Calu3 (cell line): Measurements from ENCODE around the gene ZNF526. TPM values are rescaled to one million over a fixed set of nuclear protein-coding genes. Genes with fewer than 3 reads are reported as not detected.

Experiments used
- BruUV-seq: library from RNA; stranded (reverse); fragments of 400-500 nt; replicated peaks from 2 replicates; lab custom pipeline; 2021; lab: Mats Ljungman, UMichigan
- CTCF ChIA-PET: fragments of 300-600 bp; sonication (Branson Sonifier 250); formaldehyde crosslinking; loops from one replicate; lab custom pipeline; 2022; ENCODE audit warnings: antibody characterized with exemption; lab: Charles Lee
- DNase-seq: peaks from one replicate; pipeline ENCODE4 v3.0.0; 2022
- H3K27ac Mint-ChIP-seq: one replicate; pipeline ENCODE4 v1.8.0; 2022; ENCODE audit warnings: mixed read lengths; ENCODE audit not compliant: unreplicated experiment
- H3K27me3 Mint-ChIP-seq: one replicate; pipeline ENCODE4 v1.8.0; 2022; ENCODE audit warnings: mixed read lengths; ENCODE audit not compliant: unreplicated experiment
- H3K36me3 Mint-ChIP-seq: one replicate; pipeline ENCODE4 v1.8.0; 2022; ENCODE audit warnings: mild to moderate bottlenecking, moderate library complexity, mixed read lengths; ENCODE audit not compliant: insufficient read depth, unreplicated experiment
- H3K4me1 Mint-ChIP-seq: one replicate; pipeline ENCODE4 v1.8.0; 2022; ENCODE audit warnings: mild to moderate bottlenecking, low read depth, mixed read lengths; ENCODE audit not compliant: unreplicated experiment
- H3K4me3 Mint-ChIP-seq: one replicate; pipeline ENCODE4 v1.8.0; 2022; ENCODE audit warnings: mild to moderate bottlenecking, low read depth, moderate library complexity, mixed read lengths; ENCODE audit not compliant: unreplicated experiment
- H3K9me3 Mint-ChIP-seq: one replicate; pipeline ENCODE4 v1.8.0; 2022; ENCODE audit warnings: low read depth, mixed read lengths; ENCODE audit not compliant: unreplicated experiment
- CTCF ChIP-seq: fragments of 200-600 bp; IDR thresholded peaks from one replicate; pipeline ENCODE4 v1.8.0; 2022; ENCODE audit warnings: antibody characterized with exemption; ENCODE audit not compliant: unreplicated experiment
- intact Hi-C: fragments of 100-400 bp; cut with micrococcal nuclease; formaldehyde crosslinking; loops from one replicate; pipeline ENCODE4 v1.10.0; 2022; ENCODE audit not compliant: unreplicated experiment
- total RNA-seq: library from RNA; stranded (reverse); gene quantifications from 2 replicates; pipeline ENCODE4 v1.2.3, GENCODE V29; 2022

The ZNF526 gene
- total RNA-seq, 1 experiment from 2014 or later, result 25.4 TPM

GRCh38 chr19:42267644-42268141 is 47.6 kb downstream of the ZNF526 start:
- no peak for DNase-seq
- BruUV-seq, result TSS peak; percentile 89

GRCh38 chr19:42268142-42268703 is 48.1 kb downstream of the ZNF526 start:
- no peak overlapping the region for H3K4me3 Mint-ChIP-seq
- intact Hi-C loops, result no loop called here
- DNase-seq, result peak; percentile 100
- no TSS peak for BruUV-seq
- H3K4me1 Mint-ChIP-seq, result peaks cover 8% of the 10 kb centered on the region
- H3K27me3 Mint-ChIP-seq, result peaks cover under 1% of the 10 kb centered on the region
- H3K36me3 Mint-ChIP-seq, result peaks cover 12% of the 10 kb centered on the region
- CTCF ChIA-PET, result no interaction called here
- H3K9me3 Mint-ChIP-seq, result no peaks in the 10 kb centered on the region
- TF ChIP-seq CTCF, result no peak
- H3K27ac Mint-ChIP-seq, result no peak overlapping the region

More at GRCh38 chr19:42267644-42268141, 47.6 kb downstream of the ZNF526 start:
- Mint-ChIP-seq H3K4me3 (no peak overlapping the region), H3K4me1 (peaks cover 11% of the 10 kb centered on the region), H3K36me3 (peaks cover 8% of the 10 kb centered on the region), H3K27ac (no peak overlapping the region), H3K9me3 (no peaks in the 10 kb centered on the region), H3K27me3 (peaks cover 6% of the 10 kb centered on the region)
- intact Hi-C loops, result no loop called here
- TF ChIP-seq CTCF, result no peak
- CTCF ChIA-PET, result no interaction called here

DNA sequence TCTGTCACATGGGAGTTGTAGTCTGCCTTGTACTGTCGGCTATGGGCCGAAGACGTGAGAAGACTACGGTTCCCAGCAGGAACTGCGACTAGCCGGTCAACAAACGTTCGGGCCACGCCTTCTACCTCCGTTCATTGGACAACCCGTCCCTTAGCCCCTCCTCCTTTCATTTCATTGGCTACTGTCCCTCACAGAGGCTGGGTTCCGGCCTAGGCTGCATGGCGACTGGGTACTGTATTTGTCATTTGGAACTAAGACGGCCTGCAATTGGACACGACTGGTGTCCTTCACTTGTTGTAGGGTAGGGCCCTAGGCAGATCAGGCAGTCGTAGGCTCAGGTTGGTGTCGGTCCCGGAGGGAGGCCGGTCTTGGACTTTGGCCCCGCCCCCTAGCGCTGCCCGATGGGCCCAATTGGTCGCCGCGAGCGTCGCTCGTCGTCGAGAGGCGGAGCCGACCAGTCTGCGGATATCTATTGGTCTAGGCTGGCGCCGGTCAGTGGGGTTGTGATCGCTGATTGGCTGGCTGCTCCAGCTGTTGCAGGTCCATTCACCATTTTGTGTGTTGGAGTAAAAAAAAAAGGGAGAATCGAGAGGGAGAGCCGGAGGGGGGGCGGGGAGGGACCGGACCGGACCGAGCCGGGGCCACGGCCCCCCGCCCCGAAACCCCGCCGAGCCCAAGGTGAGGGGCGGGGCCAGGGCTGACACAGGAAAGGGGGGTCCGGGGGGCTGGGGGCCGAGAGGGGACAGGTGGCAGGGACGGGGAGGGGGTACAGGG is 48.8 kb downstream of the ZNF526 start, which contains the start of gene CIC:
Gene CIC (plus strand): TSS at position 549 of the 774 bp plus-strand sequence. CDS start 2,532 bp downstream, outside the sequence.
- H3K4me3 Mint-ChIP-seq, result no peak within 1 kb of the TSS
- intact Hi-C loops, result no loop called here
- DNase-seq, result peak; percentile 100

More for the DNA sequence above, 48.8 kb downstream of the ZNF526 start, which contains the start of gene CIC:
- no peak for TF ChIP-seq CTCF
- H3K27me3 Mint-ChIP-seq, result no peaks in the 10 kb centered on the region
- CTCF ChIA-PET, result interaction anchor here (0.5 to 2.0 kb wide), 3 partner anchors 11 to 821 kb away, joined by 4 to 8 read pairs (median 7); no protein-coding TSS in a partner anchor
- peaks cover 13% of the 10 kb centered on the region for H3K36me3 Mint-ChIP-seq
- no peak within 1 kb of the TSS for H3K27ac Mint-ChIP-seq
- H3K9me3 Mint-ChIP-seq, result no peaks in the 10 kb centered on the region
- BruUV-seq, result TSS peak; percentile 94
- peaks cover 8% of the 10 kb centered on the region for H3K4me1 Mint-ChIP-seq
